Effector memory CD4-positive, alpha-beta T cell (primary cell): ENCODE measurements around the gene VIPR1.
"Not testable (repeated sequence)": the region's sequence is repeated elsewhere in the genome, so short reads cannot be mapped to it uniquely, and the experiment has no call there.

ENCODE experiments used
- DNase-seq, 3 donors: peaks; one replicate each; pipeline ENCODE4 v3.0.0-alpha.2; 2020
- H3K27ac ChIP-seq: 2 replicates; pipeline ENCODE4 v1.7.0; 2013; ENCODE audit warnings: mild to moderate bottlenecking, low read length, moderate library complexity; ENCODE audit not compliant: insufficient read depth, poor library complexity, severe bottlenecking
- H3K27me3 ChIP-seq: replicated peaks from 2 replicates; pipeline ENCODE4 v1.7.0; 2013; ENCODE audit warnings: mild to moderate bottlenecking, low read length; ENCODE audit not compliant: insufficient read depth, control insufficient read depth, poor library complexity, severe bottlenecking
- H3K36me3 ChIP-seq: 2 replicates; pipeline ENCODE4 v1.7.0; 2013; ENCODE audit warnings: mild to moderate bottlenecking, low read length, moderate library complexity; ENCODE audit not compliant: control insufficient read depth, insufficient read depth
- H3K4me1 ChIP-seq: 2 replicates; pipeline ENCODE4 v1.7.0; 2013; ENCODE audit warnings: low read length, mild to moderate bottlenecking; ENCODE audit not compliant: control insufficient read depth, insufficient read depth, poor library complexity, severe bottlenecking
- H3K4me3 ChIP-seq: 2 replicates; pipeline ENCODE4 v1.7.0; 2013; ENCODE audit warnings: low read length, low read depth, mild to moderate bottlenecking; ENCODE audit not compliant: insufficient read depth, poor library complexity, severe bottlenecking
- H3K9me3 ChIP-seq: 2 replicates; pipeline ENCODE4 v1.7.0; 2013; ENCODE audit warnings: mild to moderate bottlenecking, low read length, moderate library complexity; ENCODE audit not compliant: control insufficient read depth

VIPR1 gene

GRCh38 chr3:42557854-42558253 lies 55.4 kb downstream of the VIPR1 start:
- Histone ChIP-seq H3K9me3 (no peaks in the 10 kb centered on the region), H3K36me3 (peaks cover 42% of the 10 kb centered on the region), H3K4me3 (no peak overlapping the region), H3K4me1 (peaks cover 30% of the 10 kb centered on the region), H3K27me3 (no peaks in the 10 kb centered on the region), H3K27ac (no peak overlapping the region)
- no peak for DNase-seq

- H3K36me3 ChIP-seq = peaks cover 64% of the 10 kb centered on the region
- no peak for DNase-seq
These were observed 59.8 kb downstream of the VIPR1 start for GRCh38 chr3:42562047-42562907.

GRCh38 chr3:42569593-42570142 lies 67.2 kb downstream of the VIPR1 start:
- Histone ChIP-seq H3K36me3 (peaks cover 38% of the 10 kb centered on the region), H3K4me1 (no peaks in the 10 kb centered on the region), H3K27me3 (no peaks in the 10 kb centered on the region), H3K9me3 (no peaks in the 10 kb centered on the region), H3K4me3 (no peak overlapping the region), H3K27ac (no peak overlapping the region)
- DNase-seq = no peak

More at GRCh38 chr3:42562047-42562907, 59.8 kb downstream of the VIPR1 start:
- Histone ChIP-seq H3K9me3 (no peaks in the 10 kb centered on the region), H3K4me1 (peaks cover 6% of the 10 kb centered on the region), H3K27me3 (no peaks in the 10 kb centered on the region), H3K4me3 (no peak overlapping the region), H3K27ac (no peak overlapping the region)

GRCh38 chr3:42572278-42572677 lies 69.8 kb downstream of the VIPR1 start:
- Histone ChIP-seq H3K36me3 (peaks cover 30% of the 10 kb centered on the region), H3K9me3 (peaks cover 7% of the 10 kb centered on the region), H3K4me1 (no peaks in the 10 kb centered on the region), H3K4me3 (no peak overlapping the region), H3K27me3 (no peaks in the 10 kb centered on the region), H3K27ac (no peak overlapping the region)
- DNase-seq = no peak

GRCh38 chr3:42575137-42575741 lies 72.8 kb downstream of the VIPR1 start:
- no peak for DNase-seq
- Histone ChIP-seq H3K27ac (no peak overlapping the region), H3K4me1 (no peaks in the 10 kb centered on the region), H3K36me3 (peaks cover 27% of the 10 kb centered on the region), H3K4me3 (no peak overlapping the region), H3K9me3 (peaks cover 7% of the 10 kb centered on the region), H3K27me3 (no peaks in the 10 kb centered on the region)

GRCh38 chr3:42578054-42578453 lies 75.6 kb downstream of the VIPR1 start:
- Histone ChIP-seq H3K4me3 (no peak overlapping the region), H3K9me3 (peaks cover 7% of the 10 kb centered on the region), H3K27me3 (no peaks in the 10 kb centered on the region), H3K27ac (no peak overlapping the region), H3K36me3 (peaks cover 22% of the 10 kb centered on the region), H3K4me1 (peaks cover 4% of the 10 kb centered on the region)
- no peak for DNase-seq

GRCh38 chr3:42579346-42579745 lies 76.9 kb downstream of the VIPR1 start:
- not testable (repeated sequence) for DNase-seq, H3K4me1 ChIP-seq, H3K27me3 ChIP-seq, H3K9me3 ChIP-seq, H3K4me3 ChIP-seq
- Histone ChIP-seq H3K36me3 (peaks cover 11% of the 10 kb centered on the region), H3K27ac (peak overlapping the region; percentile 93)

- H3K36me3 ChIP-seq = no peaks in the 10 kb centered on the region
- H3K27ac ChIP-seq = peak overlapping the region; percentile 93
- H3K9me3 ChIP-seq = no peaks in the 10 kb centered on the region
- H3K4me1 ChIP-seq = peaks cover 4% of the 10 kb centered on the region
- peak overlapping the region; percentile 80 for H3K4me3 ChIP-seq
- no peaks in the 10 kb centered on the region for H3K27me3 ChIP-seq
- DNase-seq = no peak
These were observed 78.9 kb downstream of the VIPR1 start for GRCh38 chr3:42581400-42581708.

GRCh38 chr3:42581709-42582473 lies 79.4 kb downstream of the VIPR1 start, which contains the start of gene SEC22C:
Gene SEC22C, minus strand, starts transcription at chr3:42581967. Its CDS starts 12,921 bp downstream, at chr3:42569046.
- H3K4me3 ChIP-seq = peak within 1 kb of the TSS; percentile 80
- H3K27ac ChIP-seq = peak within 1 kb of the TSS; percentile 93
- H3K4me1 ChIP-seq = peaks cover 4% of the 10 kb centered on the region
- peak; percentile 92 to 95 (median 94) for DNase-seq
- H3K27me3 ChIP-seq = no peaks in the 10 kb centered on the region
- H3K9me3 ChIP-seq = no peaks in the 10 kb centered on the region
- H3K36me3 ChIP-seq = no peaks in the 10 kb centered on the region
